Measurements from ENCODE around the gene SLC10A1.
"Not testable (repeated sequence)": the region's sequence is repeated elsewhere in the genome, so short reads cannot be mapped to it uniquely, and the experiment has no call there.

SLC10A1 gene

GRCh38 chr14:69768873-69769272 lies 28.2 kb downstream of the SLC10A1 start:
- DNase-seq, result no peak

GRCh38 chr14:69767369-69767999 lies 29.6 kb downstream of the SLC10A1 start:
- peak; percentile 87 for DNase-seq

GRCh38 chr14:69766984-69767368 lies 30.1 kb downstream of the SLC10A1 start, which contains the start of gene SRSF5:
TSS of gene SRSF5 (plus strand) at chr14:69767142. CDS start at chr14:69768157, 1,015 bp downstream.
- DNase-seq, result peak; percentile 93

GRCh38 chr14:69763761-69764510 lies 33.1 kb downstream of the SLC10A1 start:
- no peak for DNase-seq

GRCh38 chr14:69760810-69761209 lies 36.2 kb downstream of the SLC10A1 start:
- no peak for DNase-seq

DNA sequence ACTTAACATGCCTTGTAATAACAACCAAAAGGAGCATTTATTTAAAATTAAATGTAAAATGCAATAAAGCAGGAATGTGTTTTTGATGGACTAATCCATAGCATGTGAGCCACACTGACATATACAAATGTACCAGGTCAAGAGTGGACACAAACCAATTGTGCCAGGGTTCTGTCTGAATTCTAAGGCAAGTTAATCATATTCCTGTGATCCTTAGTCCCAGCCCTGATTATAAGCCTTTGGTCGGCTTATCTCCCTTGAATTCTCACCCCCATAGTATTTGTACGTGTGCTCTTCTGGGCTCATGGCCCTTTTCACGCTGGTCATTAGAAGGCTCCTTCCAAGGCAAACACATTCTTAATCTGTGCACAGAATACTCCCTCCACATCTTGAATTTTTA lies 40.7 kb downstream of the SLC10A1 start:
- no peak for DNase-seq

DNA sequence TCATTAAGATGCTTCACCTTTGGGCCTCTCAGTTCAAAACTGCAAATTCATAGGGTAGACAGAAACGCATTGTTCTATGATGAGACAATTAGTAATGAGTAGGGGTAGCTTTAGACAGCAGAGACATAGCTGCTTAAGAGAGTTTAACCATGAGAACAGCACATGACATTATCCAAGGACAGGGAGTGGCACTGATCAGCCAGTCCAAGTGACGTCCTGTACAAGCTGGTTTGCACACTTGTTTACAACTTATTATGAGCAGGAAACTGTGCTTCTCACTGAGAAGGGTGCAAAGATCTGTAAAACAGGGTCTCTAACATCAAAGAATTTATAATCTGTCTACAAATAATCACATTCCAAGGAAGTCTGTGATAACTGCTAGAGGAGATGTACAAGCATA lies 41.3 kb downstream of the SLC10A1 start:
- no peak for DNase-seq

- no peak for DNase-seq
Observed at GRCh38 chr14:69755296-69755695, 41.7 kb downstream of the SLC10A1 start.

DNA sequence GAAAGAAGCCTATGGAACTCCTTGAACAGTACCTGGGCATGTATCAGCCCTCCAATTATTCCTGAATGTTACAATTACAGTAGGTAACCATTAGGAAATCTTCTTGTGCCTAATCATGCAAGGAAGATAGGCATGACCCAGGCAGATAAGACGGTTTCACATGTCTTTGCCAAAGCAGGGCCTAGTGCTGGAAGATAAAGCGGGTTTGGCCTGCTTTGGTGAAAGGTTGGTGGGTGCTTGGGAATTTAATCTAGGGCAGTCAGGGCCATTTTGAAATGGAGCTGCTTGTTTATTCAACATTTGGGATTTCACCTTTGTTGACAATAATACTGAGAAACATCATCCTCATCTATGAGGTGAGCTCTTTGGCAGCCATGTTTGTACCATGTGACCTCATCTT lies 42.6 kb downstream of the SLC10A1 start:
- no peak for DNase-seq

- no peak for DNase-seq
Observed at GRCh38 chr14:69753860-69754259, 43.2 kb downstream of the SLC10A1 start.

GRCh38 chr14:69752773-69753172 lies 44.3 kb downstream of the SLC10A1 start:
- DNase-seq, result no peak

DNA sequence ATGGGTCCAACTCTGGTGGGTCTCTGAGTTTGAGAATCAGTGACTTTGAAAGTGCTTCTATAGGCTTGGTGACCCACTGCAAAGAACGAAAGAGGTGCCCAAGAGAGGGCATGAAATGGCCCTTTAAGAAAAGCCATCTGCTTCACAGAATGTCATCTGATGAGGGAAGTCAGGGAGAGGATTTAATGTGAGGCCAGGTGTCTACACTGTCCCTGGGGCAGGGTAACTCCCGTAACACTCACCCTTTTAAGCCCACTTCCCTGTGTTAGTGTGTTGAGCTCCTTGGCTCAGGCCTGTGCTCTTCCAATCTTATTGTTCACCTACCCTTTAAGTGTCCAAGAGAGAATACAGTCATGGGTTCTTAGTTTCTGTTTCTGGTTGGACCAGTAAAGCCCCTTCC lies 46.5 kb downstream of the SLC10A1 start:
- no peak for DNase-seq

DNA sequence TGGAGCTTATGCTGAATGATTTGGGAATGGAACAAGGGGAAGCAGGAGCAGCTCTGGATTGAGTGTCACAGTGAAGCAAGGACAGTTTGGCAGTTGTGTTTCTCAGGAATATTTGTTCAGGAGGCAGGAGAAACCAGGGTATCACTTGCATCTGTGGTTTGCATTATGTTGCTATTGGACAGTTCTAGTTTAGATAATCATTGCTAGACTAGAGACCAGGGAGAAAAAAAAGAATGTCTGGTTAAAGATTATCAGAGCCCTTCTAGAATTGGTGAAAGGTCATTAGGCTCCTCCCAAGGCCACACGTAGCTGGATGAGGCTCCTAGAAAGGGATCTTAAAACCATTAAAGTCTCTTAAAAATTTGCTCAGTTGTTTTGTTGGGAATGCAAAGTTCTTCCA lies 47.1 kb downstream of the SLC10A1 start:
- no peak for DNase-seq

DNA sequence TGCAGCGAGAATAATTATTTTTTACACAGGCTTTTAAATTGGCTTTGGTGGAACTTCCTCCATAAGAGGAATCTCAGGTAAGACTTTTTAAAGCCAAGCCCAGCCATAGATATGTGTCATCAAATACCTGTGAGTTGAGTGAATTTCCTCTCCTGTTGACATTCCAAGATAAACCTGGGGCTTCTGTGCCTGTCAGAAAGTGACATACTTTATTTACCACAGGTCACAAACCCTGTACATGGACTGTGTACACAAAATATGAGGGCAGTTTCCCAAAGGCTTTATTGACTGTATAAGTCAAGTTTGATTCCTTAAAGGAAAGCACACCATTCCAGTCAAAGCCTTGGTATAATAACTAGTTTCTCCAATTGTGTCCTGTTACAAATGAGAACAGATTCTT lies 56.0 kb downstream of the SLC10A1 start:
- no peak for DNase-seq

- DNase-seq, result not testable (repeated sequence)
Observed at GRCh38 chr14:69736405-69736804, 60.6 kb downstream of the SLC10A1 start.

DNA sequence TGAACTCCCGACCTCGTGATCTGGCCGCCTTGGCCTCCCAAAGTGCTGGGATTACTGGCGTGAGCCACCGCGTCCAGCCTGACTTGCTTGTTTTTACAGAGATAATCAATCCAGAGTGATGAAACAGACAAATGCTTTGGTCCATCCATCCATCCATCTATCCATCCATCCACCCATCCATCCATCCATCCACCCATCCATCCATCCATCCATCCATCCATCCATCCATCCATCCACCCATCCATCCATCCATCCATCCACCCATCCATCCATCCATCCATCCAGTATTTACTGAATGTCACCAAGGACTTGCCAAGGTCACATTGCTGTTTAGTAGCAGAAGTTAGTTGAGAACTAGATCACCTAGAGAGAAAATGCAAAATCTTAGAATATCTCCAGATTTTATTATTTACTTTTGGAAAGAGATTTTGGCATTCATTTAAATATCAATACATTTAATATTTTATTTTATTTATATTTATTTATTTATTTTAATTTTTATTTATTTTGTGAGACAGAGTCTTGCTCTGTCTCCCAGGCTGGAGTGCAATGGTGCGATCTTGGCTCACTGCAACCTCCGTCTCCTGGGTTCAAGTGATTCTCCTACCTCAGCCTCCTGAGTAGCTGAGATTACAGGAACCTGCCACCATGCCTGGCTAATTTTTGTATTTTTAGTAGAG lies 65.0 kb downstream of the SLC10A1 start:
- not testable (repeated sequence) for DNase-seq

GRCh38 chr14:69727860-69728259 lies 69.2 kb downstream of the SLC10A1 start:
- DNase-seq, result no peak

- peak; percentile 87 for DNase-seq
Observed at GRCh38 chr14:69726761-69727511, 70.1 kb downstream of the SLC10A1 start.

Data from activated CD8-positive, alpha-beta memory T cell treated with anti-CD3 and anti-CD28 coated beads, Interleukin-2, amount 50 U/mL, for 4 hours (primary cell).